Mucosa of descending colon (tissue), 3 donors: ENCODE data around the gene SLC2A3. TPM values are rescaled to one million over a fixed set of nuclear protein-coding genes. Genes with fewer than 3 reads are reported as not detected.
"Not testable (repeated sequence)": the region's sequence is repeated elsewhere in the genome, so short reads cannot be mapped to it uniquely, and the experiment has no call there.

ENCODE experiments used
- ATAC-seq: fragments of 200-7000 bp; cut with Tn5 transposase; one replicate; pipeline ENCODE4 v1.9.1; 2020; ENCODE audit warnings: mild to moderate bottlenecking, moderate library complexity
- DNase-seq, 3 donors: peaks; one replicate each; pipeline ENCODE4 v3.0.0-alpha.2; 2020
- H3K36me3 ChIP-seq: fragments of 200-600 bp; one replicate; pipeline ENCODE4 v1.8.0; 2021; ENCODE audit warnings: low read depth, mild to moderate bottlenecking
- H3K4me1 ChIP-seq: fragments of 200-600 bp; one replicate; pipeline ENCODE4 v1.8.0; 2021; ENCODE audit warnings: low read depth, mild to moderate bottlenecking
- H3K4me3 ChIP-seq: fragments of 200-600 bp; one replicate; pipeline ENCODE4 v1.8.0; 2021; ENCODE audit warnings: mild to moderate bottlenecking
- H3K9me3 ChIP-seq: fragments of 200-600 bp; one replicate; pipeline ENCODE4 v1.8.0; 2021; ENCODE audit warnings: mild to moderate bottlenecking
- CTCF ChIP-seq: fragments of 200-600 bp; IDR thresholded peaks from one replicate; pipeline ENCODE4 v1.8.0; 2022; ENCODE audit warnings: antibody characterized with exemption, mild to moderate bottlenecking
- intact Hi-C, 2 donors: fragments of 100-400 bp; cut with DNase I in 1 of 2; cut with micrococcal nuclease in 1 of 2; formaldehyde crosslinking; loops; one replicate each; pipeline versions ENCODE4 v1.11.0 to v1.11.1; 2022; cut with DNase I, micrococcal nuclease
- total RNA-seq, 3 donors: library from RNA; stranded (reverse); fragmentation: NEBNext Ultra II Directional in 2 of 3; extraction: Animal tissue kit (Norgen Biotek cat#: 25700) in 2 of 3; gene quantifications; one replicate each; pipeline versions ENCODE4 v1.2.1 to v1.2.4, GENCODE V29; 2021 to 2023
- donor health status: DM: no; HTN: no; CAD: no; lungs with moderate emphysema.
- donor health status: DM: no; HTN: no; CAD: no.
- donor health status: DM: no; HTN: yes; CAD: no.

SLC2A3 gene
- total RNA-seq, 3 donors from 2014 or later, result 11.9 to 19.9 (median 18.0) TPM

- TF ChIP-seq CTCF, result no peak
- Histone ChIP-seq H3K4me1 (peaks cover 3% of the 10 kb centered on the region), H3K36me3 (no peaks in the 10 kb centered on the region), H3K4me3 (no peak overlapping the region), H3K9me3 (no peaks in the 10 kb centered on the region)
- DNase-seq (no peak), ATAC-seq (no peak)
- intact Hi-C loops, result no loop called here
Observed at GRCh38 chr12:7973457-7973825, 37.5 kb upstream of the SLC2A3 start.

- DNase-seq, result no peak
- no peak for TF ChIP-seq CTCF
- intact Hi-C loops, result no loop called here
Observed at GRCh38 chr12:7972734-7973456, 36.9 kb upstream of the SLC2A3 start.

GRCh38 chr12:7972269-7972668 is 36.3 kb upstream of the SLC2A3 start:
- peak; percentile 31 for ATAC-seq
- DNase-seq, H3K9me3 ChIP-seq, intact Hi-C loops, H3K4me3 ChIP-seq, H3K4me1 ChIP-seq, H3K36me3 ChIP-seq: not testable (repeated sequence)

More at GRCh38 chr12:7972734-7973456, 36.9 kb upstream of the SLC2A3 start:
- Histone ChIP-seq H3K36me3 (no peaks in the 10 kb centered on the region), H3K4me3 (no peak overlapping the region), H3K9me3 (no peaks in the 10 kb centered on the region), H3K4me1 (peaks cover 3% of the 10 kb centered on the region)
- no peak for ATAC-seq

GRCh38 chr12:7971765-7972164 is 35.8 kb upstream of the SLC2A3 start:
- intact Hi-C loops, DNase-seq, H3K36me3 ChIP-seq, ATAC-seq, H3K4me3 ChIP-seq, H3K9me3 ChIP-seq, H3K4me1 ChIP-seq: not testable (repeated sequence)

- DNase-seq (peak; percentile 79 to 94 (median 82)), ATAC-seq (peak; percentile 97)
- TF ChIP-seq CTCF, result no peak
- Histone ChIP-seq H3K36me3 (no peaks in the 10 kb centered on the region), H3K4me3 (no peak overlapping the region), H3K4me1 (peaks cover 3% of the 10 kb centered on the region), H3K9me3 (no peaks in the 10 kb centered on the region)
- intact Hi-C loops, result no loop called here
Observed at GRCh38 chr12:7970475-7971252, 34.7 kb upstream of the SLC2A3 start.

GRCh38 chr12:7966563-7966962 is 30.6 kb upstream of the SLC2A3 start:
- ATAC-seq (no peak), DNase-seq (no peak)
- intact Hi-C loops, result no loop called here
- H3K4me3 ChIP-seq, result no peak overlapping the region
- H3K4me1 ChIP-seq, result peaks cover 3% of the 10 kb centered on the region
- H3K9me3 ChIP-seq, result no peaks in the 10 kb centered on the region
- no peaks in the 10 kb centered on the region for H3K36me3 ChIP-seq
- no peak for TF ChIP-seq CTCF

GRCh38 chr12:7964669-7965068 is 28.7 kb upstream of the SLC2A3 start:
- DNase-seq, intact Hi-C loops, H3K9me3 ChIP-seq, H3K4me1 ChIP-seq, H3K4me3 ChIP-seq, H3K36me3 ChIP-seq, ATAC-seq: not testable (repeated sequence)
